ENCODE results near the gene PQBP1. TPM values are rescaled to one million over a fixed set of nuclear protein-coding genes. Genes with fewer than 3 reads are reported as not detected.

PQBP1 gene
- total RNA-seq, 1 donor from 2014 or later, result 67.5 TPM

GRCh38 chrX:48942895-48943294 lies 45.2 kb downstream of the PQBP1 start:
- no peak for DNase-seq (ENCODE audit: extremely low spot score in 2 of 2)
- Histone ChIP-seq H3K27me3 (no peaks in the 10 kb centered on the region), H3K36me3 (no peaks in the 10 kb centered on the region), H3K27ac (no peak overlapping the region), H3K9me3 (no peaks in the 10 kb centered on the region), H3K4me3 (no peak overlapping the region), H3K4me1 (peaks cover 27% of the 10 kb centered on the region)
- no peak for TF ChIP-seq POLR2A (IDR thresholded peaks at IDR 0.05)
- TF ChIP-seq POLR2AphosphoS5 (IDR thresholded peaks at IDR 0.05; ENCODE audit: insufficient read depth in 1 of 2, low read depth in 1 of 2), result no peak
- no peak for TF ChIP-seq CTCF (IDR thresholded peaks at IDR 0.05)
- intact Hi-C loops (cut with DNase I), result no loop called here

- Histone ChIP-seq H3K27ac (no peak overlapping the region), H3K27me3 (no peaks in the 10 kb centered on the region), H3K4me3 (no peak overlapping the region), H3K9me3 (no peaks in the 10 kb centered on the region), H3K4me1 (peaks cover 22% of the 10 kb centered on the region), H3K36me3 (no peaks in the 10 kb centered on the region)
- TF ChIP-seq CTCF (IDR thresholded peaks at IDR 0.05) (peak in 1 of 3 experiments; percentile 53), POLR2A (IDR thresholded peaks at IDR 0.05) (no peak)
- intact Hi-C loops (cut with DNase I), result no loop called here
- DNase-seq (ENCODE audit: extremely low spot score in 2 of 2), result no peak
Measured at GRCh38 chrX:48945517-48946348, 48.0 kb downstream of the PQBP1 start.

- Histone ChIP-seq H3K4me3 (no peak overlapping the region), H3K27me3 (no peaks in the 10 kb centered on the region), H3K27ac (no peak overlapping the region), H3K4me1 (peaks cover 25% of the 10 kb centered on the region), H3K36me3 (no peaks in the 10 kb centered on the region), H3K9me3 (no peaks in the 10 kb centered on the region)
- TF ChIP-seq POLR2A (IDR thresholded peaks at IDR 0.05) (no peak), POLR2AphosphoS5 (IDR thresholded peaks at IDR 0.05; ENCODE audit: insufficient read depth in 1 of 2, low read depth in 1 of 2) (no peak), CTCF (IDR thresholded peaks at IDR 0.05) (no peak)
- intact Hi-C loops (cut with DNase I), result no loop called here
- DNase-seq (ENCODE audit: extremely low spot score in 2 of 2), result no peak
Measured at GRCh38 chrX:48948589-48948988, 50.9 kb downstream of the PQBP1 start.

Other genes with a start within 250 kb of the PQBP1 start
- 4.4 TPM for gene WAS, start 214.1 kb upstream of the PQBP1 start, total RNA-seq
- 2.2 TPM for gene SUV39H1, start 201.2 kb upstream of the PQBP1 start, total RNA-seq
- not detected for gene GLOD5, start 136.2 kb upstream of the PQBP1 start, total RNA-seq
- 1.2 TPM for gene GATA1, start 111.3 kb upstream of the PQBP1 start, total RNA-seq
- gene HDAC6, start 95.9 kb upstream of the PQBP1 start, total RNA-seq, result 67.8 TPM
- not detected for gene ERAS, start 71.4 kb upstream of the PQBP1 start, total RNA-seq
- gene PCSK1N, start 62.3 kb upstream of the PQBP1 start, total RNA-seq, result 15.0 TPM
- 43.5 TPM for gene TIMM17B, start 162 bp upstream of the PQBP1 start, total RNA-seq
- gene SLC35A2, start 13.7 kb downstream of the PQBP1 start, total RNA-seq, result 7.1 TPM
- 11.5 TPM for gene PIM2, start 21.1 kb downstream of the PQBP1 start, total RNA-seq
- 44.7 TPM for gene OTUD5, start 59.7 kb downstream of the PQBP1 start, total RNA-seq
- 2.0 TPM for gene KCND1, start 73.9 kb downstream of the PQBP1 start, total RNA-seq
- 27.5 TPM for gene GRIPAP1, start 104.3 kb downstream of the PQBP1 start, total RNA-seq
- 87.4 TPM for gene TFE3, start 145.4 kb downstream of the PQBP1 start, total RNA-seq
- 8.6 TPM for gene CCDC120, start 161.1 kb downstream of the PQBP1 start, total RNA-seq
- 24.1 TPM for gene PRAF2, start 176.1 kb downstream of the PQBP1 start, total RNA-seq
- gene WDR45, start 182.0 kb downstream of the PQBP1 start, total RNA-seq, result 72.7 TPM
- 17.7 TPM for gene GPKOW, start 225.8 kb downstream of the PQBP1 start, total RNA-seq

Measured in vagina (tissue), 2 donors.